ENCODE results near the gene F8.
A peak's percentile ranks its signal among the peaks of the same experiment; 100 is the strongest.

Gene F8

DNA sequence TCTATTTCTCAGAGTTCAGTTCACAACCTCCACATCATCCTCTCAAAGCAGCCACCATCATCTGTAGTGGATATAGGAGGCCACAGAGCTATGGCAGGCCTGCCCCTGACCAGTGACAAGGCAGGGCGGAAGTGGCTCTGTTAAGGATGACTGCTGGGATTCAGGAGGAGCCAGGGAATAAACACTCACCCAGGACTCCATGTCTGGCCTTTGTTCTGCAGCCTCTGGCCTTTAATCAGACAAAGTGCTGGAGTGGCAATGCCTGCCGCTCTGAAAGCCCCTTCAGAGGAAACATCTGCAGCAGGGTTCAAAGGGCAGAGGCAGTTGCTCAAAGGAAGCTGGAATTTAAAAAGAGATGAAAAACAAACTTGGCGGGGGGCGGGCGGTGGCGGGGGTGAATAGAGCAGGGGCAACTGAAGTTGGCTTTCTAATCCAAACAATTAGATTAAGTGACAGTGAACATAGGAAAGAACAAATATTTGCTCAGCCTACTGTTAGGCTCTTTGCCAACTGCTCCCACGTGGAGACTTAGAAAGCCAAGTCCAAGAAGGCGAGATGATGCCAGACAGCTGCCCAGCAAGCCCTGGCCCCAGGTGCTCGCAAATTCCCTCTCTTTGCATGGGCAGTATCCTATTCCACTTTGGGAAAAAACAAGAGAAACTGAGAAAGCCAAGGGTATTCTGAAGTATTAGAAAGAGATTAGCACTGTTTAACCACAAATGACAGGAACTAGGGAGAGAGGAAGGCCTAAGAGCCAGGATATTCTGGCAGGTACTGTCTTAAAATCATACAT is 222.8 kb downstream of the F8 start:
- TF ChIP-seq, protein P1, sequence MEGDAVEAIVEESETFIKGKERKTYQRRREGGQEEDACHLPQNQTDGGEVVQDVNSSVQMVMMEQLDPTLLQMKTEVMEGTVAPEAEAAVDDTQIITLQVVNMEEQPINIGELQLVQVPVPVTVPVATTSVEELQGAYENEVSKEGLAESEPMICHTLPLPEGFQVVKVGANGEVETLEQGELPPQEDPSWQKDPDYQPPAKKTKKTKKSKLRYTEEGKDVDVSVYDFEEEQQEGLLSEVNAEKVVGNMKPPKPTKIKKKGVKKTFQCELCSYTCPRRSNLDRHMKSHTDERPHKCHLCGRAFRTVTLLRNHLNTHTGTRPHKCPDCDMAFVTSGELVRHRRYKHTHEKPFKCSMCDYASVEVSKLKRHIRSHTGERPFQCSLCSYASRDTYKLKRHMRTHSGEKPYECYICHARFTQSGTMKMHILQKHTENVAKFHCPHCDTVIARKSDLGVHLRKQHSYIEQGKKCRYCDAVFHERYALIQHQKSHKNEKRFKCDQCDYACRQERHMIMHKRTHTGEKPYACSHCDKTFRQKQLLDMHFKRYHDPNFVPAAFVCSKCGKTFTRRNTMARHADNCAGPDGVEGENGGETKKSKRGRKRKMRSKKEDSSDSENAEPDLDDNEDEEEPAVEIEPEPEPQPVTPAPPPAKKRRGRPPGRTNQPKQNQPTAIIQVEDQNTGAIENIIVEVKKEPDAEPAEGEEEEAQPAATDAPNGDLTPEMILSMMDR (conservative IDR thresholded peaks at IDR 0.05), result no peak
- no peak for TF ChIP-seq ZFX (IDR thresholded peaks at IDR 0.05)
- H3K27ac ChIP-seq, result peak overlapping the region; percentile 50

DNA sequence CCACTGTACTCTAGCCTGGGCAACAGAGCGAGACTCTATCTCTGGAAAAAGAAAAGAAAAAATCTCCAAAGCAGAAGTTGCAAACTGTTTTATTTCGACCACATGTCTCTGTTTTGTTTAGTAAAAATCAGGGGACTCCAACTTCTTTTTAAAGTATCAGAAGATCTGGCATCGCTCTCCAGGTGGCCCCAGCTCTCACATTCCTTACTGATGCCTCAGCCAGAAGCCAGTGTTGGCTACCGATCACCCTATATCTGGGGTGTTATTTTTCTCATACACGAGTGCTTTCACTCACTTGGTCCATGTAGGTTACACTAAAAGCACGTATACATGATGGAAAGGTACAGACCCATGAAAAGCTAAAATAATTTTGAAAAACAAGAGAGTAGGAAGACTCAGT is 225.5 kb downstream of the F8 start:
- H3K27ac ChIP-seq, result no peak overlapping the region
- TF ChIP-seq ZFX (IDR thresholded peaks at IDR 0.05), result no peak
- TF ChIP-seq, protein P1 (conservative IDR thresholded peaks at IDR 0.05), result no peak

DNA sequence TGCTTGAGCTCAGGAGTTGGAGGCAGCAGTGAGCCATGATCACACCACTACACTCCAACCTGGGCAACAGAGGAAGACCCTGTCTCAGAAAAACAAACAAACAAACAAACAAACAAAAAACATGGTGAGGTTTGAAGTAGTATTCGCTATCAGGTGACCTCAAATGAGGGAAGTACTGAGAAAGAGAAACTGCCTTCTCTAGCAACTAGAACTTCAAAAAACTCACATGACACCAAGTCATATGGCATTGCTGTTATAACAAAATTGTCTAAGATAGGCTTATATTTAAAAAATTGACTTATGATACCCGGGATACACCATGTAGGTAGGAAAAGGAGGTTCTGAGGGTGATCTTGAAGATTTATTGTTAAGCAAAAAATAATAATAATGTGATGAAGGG is 227.5 kb downstream of the F8 start:
- H3K27ac ChIP-seq, result no peak overlapping the region
- TF ChIP-seq, protein P1 (conservative IDR thresholded peaks at IDR 0.05), result no peak
- no peak for TF ChIP-seq ZFX (IDR thresholded peaks at IDR 0.05)

DNA sequence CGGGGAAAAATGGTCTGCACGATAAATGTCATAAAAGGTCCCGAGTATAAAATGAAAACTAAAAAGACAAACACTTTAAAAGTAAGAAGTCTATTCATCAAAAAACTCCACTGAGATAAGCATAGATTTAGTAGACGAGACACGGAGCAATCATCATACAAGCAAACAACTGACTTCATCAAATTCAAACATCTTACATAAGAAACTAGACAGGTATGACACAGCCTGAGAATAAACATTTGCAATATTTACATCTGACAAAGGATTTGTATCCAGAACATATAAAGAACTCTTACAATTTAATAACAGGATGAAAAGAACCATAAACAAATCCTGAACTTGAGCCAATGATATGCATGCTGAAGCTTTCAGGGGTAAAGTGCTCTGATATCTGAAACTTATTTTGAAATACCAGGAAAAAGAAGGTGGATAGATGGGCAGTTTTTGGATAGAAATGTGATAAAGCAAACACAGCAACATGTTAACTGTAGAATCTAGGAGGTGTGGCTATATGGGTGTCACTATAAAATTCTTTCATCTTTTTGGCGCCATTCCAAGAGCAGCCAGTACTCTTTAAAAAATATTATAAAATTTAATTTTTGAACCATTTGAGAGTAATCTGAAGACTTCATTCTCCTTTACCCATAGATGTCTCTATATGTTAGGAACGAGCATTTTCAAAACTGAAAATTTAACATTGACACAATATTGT is 229.3 kb downstream of the F8 start:
- no peak overlapping the region for H3K27ac ChIP-seq

DNA sequence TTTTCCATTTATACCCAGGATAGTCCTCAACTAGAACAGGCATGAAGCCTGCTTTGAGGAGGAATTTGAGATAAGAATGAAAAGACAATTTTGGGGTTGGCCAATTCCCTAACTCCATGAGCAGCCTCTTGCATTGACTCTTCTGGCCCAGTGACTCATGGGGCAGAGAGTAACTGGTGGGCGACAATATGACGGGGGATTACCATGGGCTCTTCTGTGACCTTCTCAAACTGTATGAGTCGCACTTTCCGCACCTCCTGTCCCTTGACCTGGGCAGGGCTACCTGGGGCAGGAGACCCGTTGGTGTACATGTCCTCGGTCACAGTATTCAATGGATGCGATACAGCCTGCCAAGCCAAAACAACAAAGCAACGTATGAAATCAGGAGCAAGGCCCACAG is 230.6 kb downstream of the F8 start:
- H3K27ac ChIP-seq, result no peak overlapping the region
- TF ChIP-seq, protein P1 (conservative IDR thresholded peaks at IDR 0.05), result no peak
- no peak for TF ChIP-seq ZFX (IDR thresholded peaks at IDR 0.05)

More for the DNA sequence above, 229.3 kb downstream of the F8 start:
- TF ChIP-seq, protein P1 (conservative IDR thresholded peaks at IDR 0.05), result no peak
- no peak for TF ChIP-seq ZFX (IDR thresholded peaks at IDR 0.05)

DNA sequence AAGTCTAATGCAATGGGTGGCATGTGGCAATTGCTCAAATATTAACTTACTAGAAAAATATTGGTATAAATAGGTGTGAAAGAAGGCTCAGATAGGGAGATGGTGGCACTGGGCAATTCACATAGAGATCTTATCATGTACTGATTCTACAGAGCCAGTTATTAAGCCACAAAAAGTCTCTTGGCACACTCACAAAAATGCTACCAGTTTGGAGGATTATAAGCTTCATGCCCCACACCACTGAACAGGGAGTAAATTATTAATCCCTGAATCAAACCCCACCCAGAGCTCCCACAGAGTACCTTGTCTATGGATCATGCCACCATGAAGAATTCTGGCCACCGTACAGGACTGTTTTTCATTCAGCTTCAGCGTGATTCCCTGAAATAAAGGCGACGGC is 231.1 kb downstream of the F8 start:
- no peak overlapping the region for H3K27ac ChIP-seq
- TF ChIP-seq, protein P1 (conservative IDR thresholded peaks at IDR 0.05), result no peak
- TF ChIP-seq ZFX (IDR thresholded peaks at IDR 0.05), result no peak
